Neural progenitor cell (in vitro differentiated cells): ENCODE data around the gene GMDS. TPM values are rescaled to one million over a fixed set of nuclear protein-coding genes. Genes with fewer than 3 reads are reported as not detected.
"Not testable (repeated sequence)": the region's sequence is repeated elsewhere in the genome, so short reads cannot be mapped to it uniquely, and the experiment has no call there.

ENCODE experiments used
- DNase-seq: peaks from one replicate; pipeline ENCODE4 v3.0.0-alpha.2; 2016; ENCODE audit warnings: low spot score
- H2AFZ ChIP-seq: fragments of 200-600 bp; sonication (generic); replicated peaks from 2 replicates; pipeline ENCODE4 v1.6.1; 2016; ENCODE audit warnings: antibody characterized with exemption
- H3F3A ChIP-seq: fragments of 200-600 bp; sonication (generic); 2 replicates; pipeline ENCODE4 v1.6.1; 2016; ENCODE audit warnings: antibody characterized with exemption, low read depth
- H3K27ac ChIP-seq: fragments of 200-600 bp; sonication (generic); 2 replicates; pipeline ENCODE4 v1.5.1; 2016; ENCODE audit warnings: mild to moderate bottlenecking
- H3K27me3 ChIP-seq: fragments of 200-600 bp; sonication (generic); 2 replicates; pipeline ENCODE4 v1.6.1; 2016; ENCODE audit warnings: mild to moderate bottlenecking, moderate library complexity
- H3K36me3 ChIP-seq: fragments of 200-600 bp; sonication (generic); 2 replicates; pipeline ENCODE4 v1.5.1; 2016
- H3K4me1 ChIP-seq: fragments of 200-600 bp; sonication (generic); 2 replicates; pipeline ENCODE4 v1.6.1; 2016; ENCODE audit warnings: mixed run types
- H3K4me2 ChIP-seq: fragments of 200-600 bp; sonication (generic); 2 replicates; pipeline ENCODE4 v1.6.1; 2016
- H3K4me3 ChIP-seq: fragments of 200-600 bp; sonication (generic); 2 replicates; pipeline ENCODE4 v1.5.1; 2016
- H3K79me2 ChIP-seq: fragments of 200-600 bp; sonication (generic); 2 replicates; pipeline ENCODE4 v1.6.1; 2016; ENCODE audit warnings: low read depth
- H3K9ac ChIP-seq: fragments of 200-600 bp; sonication (generic); 2 replicates; pipeline ENCODE4 v1.6.1; 2016
- H3K9me3 ChIP-seq: fragments of 200-600 bp; sonication (generic); 2 replicates; pipeline ENCODE4 v1.5.1; 2016; ENCODE audit warnings: low read depth
- H4K20me1 ChIP-seq: fragments of 200-600 bp; sonication (generic); 2 replicates; pipeline ENCODE4 v1.6.1; 2016; ENCODE audit warnings: low read depth
- H3K27ac Mint-ChIP-seq: 3 replicates; pipeline ENCODE4 v1.8.0; 2021; ENCODE audit warnings: mixed read lengths
- H3K27me3 Mint-ChIP-seq: 2 replicates; pipeline ENCODE4 v1.8.0; 2022; ENCODE audit warnings: low read depth, mild to moderate bottlenecking, inconsistent platforms, moderate library complexity, mixed read lengths; ENCODE audit not compliant: insufficient read depth
- H3K36me3 Mint-ChIP-seq: 3 replicates; pipeline ENCODE4 v1.8.0; 2021; ENCODE audit warnings: mixed read lengths
- H3K4me1 Mint-ChIP-seq: 3 replicates; pipeline ENCODE4 v1.8.0; 2021; ENCODE audit warnings: mixed read lengths
- H3K4me3 Mint-ChIP-seq: 3 replicates; pipeline ENCODE4 v1.8.0; 2021; ENCODE audit warnings: mild to moderate bottlenecking, moderate library complexity, mixed read lengths
- H3K9me3 Mint-ChIP-seq: 3 replicates; pipeline ENCODE4 v1.8.0; 2020; ENCODE audit warnings: mixed read lengths
- EZH2 ChIP-seq: fragments of 200-600 bp; sonication (generic); IDR thresholded peaks from 2 replicates; pipeline ENCODE4 v1.6.1; 2017; ENCODE audit warnings: antibody characterized with exemption, mild to moderate bottlenecking, moderate library complexity
- EZH2phosphoT487 ChIP-seq: fragments of 200-600 bp; sonication (generic); IDR thresholded peaks from 2 replicates; pipeline ENCODE4 v1.6.1; 2017; ENCODE audit warnings: antibody characterized with exemption
- total RNA-seq: library from RNA; depleted of rRNA; stranded (reverse); fragments of >200 nt; gene quantifications from 2 replicates; pipeline ENCODE4 v1.2.3, GENCODE V29; 2015; ENCODE audit warnings: low replicate concordance
- TF ChIP-seq, protein P1 (sequence below): fragments of 200-600 bp; sonication (generic); IDR thresholded peaks from 2 replicates; pipeline ENCODE4 v1.5.1; 2017; ENCODE audit warnings: antibody characterized with exemption, mild to moderate bottlenecking

GMDS gene
- total RNA-seq, 1 donor from 2014 or later, result 22.6 TPM

DNA sequence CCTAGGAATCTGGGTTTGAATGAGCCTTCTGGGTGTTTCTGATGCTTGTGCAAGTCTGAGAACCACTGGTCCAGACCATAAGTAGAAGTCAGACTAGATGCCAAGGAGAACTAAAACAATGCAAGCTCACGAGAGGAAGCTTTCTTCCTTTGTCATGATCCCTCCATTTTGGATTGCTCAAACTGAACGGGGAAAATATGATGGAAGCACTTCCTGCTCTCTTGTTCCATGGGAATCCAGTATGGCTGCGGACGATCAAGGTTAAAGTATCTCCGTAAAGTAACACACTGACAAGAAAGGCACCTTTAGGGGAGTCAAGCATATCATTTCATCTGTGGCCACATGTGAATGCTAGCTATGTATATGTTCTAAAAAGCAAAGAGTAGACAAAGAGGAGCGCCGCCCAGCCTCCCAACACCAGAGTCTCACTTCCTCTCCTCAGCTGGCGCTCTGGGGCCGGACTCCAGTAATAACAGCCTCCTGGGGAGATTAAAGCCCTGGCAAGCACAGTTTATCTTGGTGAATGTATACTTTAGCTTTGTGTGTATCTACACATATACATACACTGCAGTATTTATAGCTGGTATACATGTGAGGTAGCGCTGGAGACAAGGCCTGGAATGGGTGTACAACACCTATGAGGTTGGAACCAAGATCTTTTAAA is 547.6 kb downstream of the GMDS start:
- no peaks in the 10 kb centered on the region for H3F3A ChIP-seq
- no peak overlapping the region for H3K27ac ChIP-seq
- H3K27ac Mint-ChIP-seq, result no peak overlapping the region
- H3K9ac ChIP-seq, result no peak overlapping the region
- TF ChIP-seq EZH2 (no peak), EZH2phosphoT487 (no peak)
- TF ChIP-seq, protein P1, sequence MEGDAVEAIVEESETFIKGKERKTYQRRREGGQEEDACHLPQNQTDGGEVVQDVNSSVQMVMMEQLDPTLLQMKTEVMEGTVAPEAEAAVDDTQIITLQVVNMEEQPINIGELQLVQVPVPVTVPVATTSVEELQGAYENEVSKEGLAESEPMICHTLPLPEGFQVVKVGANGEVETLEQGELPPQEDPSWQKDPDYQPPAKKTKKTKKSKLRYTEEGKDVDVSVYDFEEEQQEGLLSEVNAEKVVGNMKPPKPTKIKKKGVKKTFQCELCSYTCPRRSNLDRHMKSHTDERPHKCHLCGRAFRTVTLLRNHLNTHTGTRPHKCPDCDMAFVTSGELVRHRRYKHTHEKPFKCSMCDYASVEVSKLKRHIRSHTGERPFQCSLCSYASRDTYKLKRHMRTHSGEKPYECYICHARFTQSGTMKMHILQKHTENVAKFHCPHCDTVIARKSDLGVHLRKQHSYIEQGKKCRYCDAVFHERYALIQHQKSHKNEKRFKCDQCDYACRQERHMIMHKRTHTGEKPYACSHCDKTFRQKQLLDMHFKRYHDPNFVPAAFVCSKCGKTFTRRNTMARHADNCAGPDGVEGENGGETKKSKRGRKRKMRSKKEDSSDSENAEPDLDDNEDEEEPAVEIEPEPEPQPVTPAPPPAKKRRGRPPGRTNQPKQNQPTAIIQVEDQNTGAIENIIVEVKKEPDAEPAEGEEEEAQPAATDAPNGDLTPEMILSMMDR, result no peak
- no peaks in the 10 kb centered on the region for H3K79me2 ChIP-seq
- peaks cover 2% of the 10 kb centered on the region for H3K27me3 Mint-ChIP-seq
- H3K9me3 Mint-ChIP-seq, result peaks cover 6% of the 10 kb centered on the region
- no peaks in the 10 kb centered on the region for H3K27me3 ChIP-seq
- no peaks in the 10 kb centered on the region for H3K9me3 ChIP-seq
- DNase-seq, result no peak
- peaks cover 19% of the 10 kb centered on the region for H3K4me1 Mint-ChIP-seq
- H4K20me1 ChIP-seq, result no peaks in the 10 kb centered on the region
- peaks cover 9% of the 10 kb centered on the region for H3K4me1 ChIP-seq
- H3K36me3 Mint-ChIP-seq, result no peaks in the 10 kb centered on the region
- H3K4me3 ChIP-seq, result no peak overlapping the region
- no peak overlapping the region for H3K4me3 Mint-ChIP-seq
- no peak overlapping the region for H2AFZ ChIP-seq
- H3K4me2 ChIP-seq, result no peak overlapping the region
- no peaks in the 10 kb centered on the region for H3K36me3 ChIP-seq

DNA sequence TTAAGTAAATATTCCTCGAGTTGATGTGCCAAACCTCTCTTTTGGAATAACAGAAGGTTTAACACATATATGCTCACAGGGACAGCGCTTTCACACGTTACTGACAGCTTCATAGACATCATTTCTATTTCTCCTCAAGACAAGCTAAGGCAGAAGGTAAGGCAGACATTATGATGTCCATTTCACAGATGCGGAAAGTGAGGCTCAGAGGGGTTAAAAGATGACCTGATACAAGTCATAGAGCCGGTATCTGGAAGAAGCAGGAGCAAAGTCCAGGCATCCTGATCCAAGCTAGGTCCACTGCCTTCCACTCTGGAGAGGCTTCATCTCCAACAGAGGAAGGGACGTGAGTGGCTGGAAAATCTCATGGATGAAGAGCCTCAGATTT is 548.9 kb downstream of the GMDS start:
- H3K9me3 ChIP-seq, result no peaks in the 10 kb centered on the region
- H3K36me3 ChIP-seq, result no peaks in the 10 kb centered on the region
- no peaks in the 10 kb centered on the region for H3K4me1 ChIP-seq
- no peak for DNase-seq
- no peaks in the 10 kb centered on the region for H3K36me3 Mint-ChIP-seq
- peaks cover 2% of the 10 kb centered on the region for H3K27me3 Mint-ChIP-seq
- no peak overlapping the region for H3K4me2 ChIP-seq
- no peak overlapping the region for H2AFZ ChIP-seq
- TF ChIP-seq, protein P1, result no peak
- no peak for TF ChIP-seq EZH2phosphoT487
- no peak for TF ChIP-seq EZH2
- no peak overlapping the region for H3K27ac ChIP-seq
- no peaks in the 10 kb centered on the region for H3K79me2 ChIP-seq
- no peaks in the 10 kb centered on the region for H4K20me1 ChIP-seq
- H3F3A ChIP-seq, result no peaks in the 10 kb centered on the region
- no peak overlapping the region for H3K27ac Mint-ChIP-seq
- H3K4me1 Mint-ChIP-seq, result peaks cover 7% of the 10 kb centered on the region
- H3K4me3 ChIP-seq, result no peak overlapping the region
- H3K9ac ChIP-seq, result no peak overlapping the region
- H3K9me3 Mint-ChIP-seq, result peaks cover 14% of the 10 kb centered on the region
- no peak overlapping the region for H3K4me3 Mint-ChIP-seq
- H3K27me3 ChIP-seq, result no peaks in the 10 kb centered on the region

DNA sequence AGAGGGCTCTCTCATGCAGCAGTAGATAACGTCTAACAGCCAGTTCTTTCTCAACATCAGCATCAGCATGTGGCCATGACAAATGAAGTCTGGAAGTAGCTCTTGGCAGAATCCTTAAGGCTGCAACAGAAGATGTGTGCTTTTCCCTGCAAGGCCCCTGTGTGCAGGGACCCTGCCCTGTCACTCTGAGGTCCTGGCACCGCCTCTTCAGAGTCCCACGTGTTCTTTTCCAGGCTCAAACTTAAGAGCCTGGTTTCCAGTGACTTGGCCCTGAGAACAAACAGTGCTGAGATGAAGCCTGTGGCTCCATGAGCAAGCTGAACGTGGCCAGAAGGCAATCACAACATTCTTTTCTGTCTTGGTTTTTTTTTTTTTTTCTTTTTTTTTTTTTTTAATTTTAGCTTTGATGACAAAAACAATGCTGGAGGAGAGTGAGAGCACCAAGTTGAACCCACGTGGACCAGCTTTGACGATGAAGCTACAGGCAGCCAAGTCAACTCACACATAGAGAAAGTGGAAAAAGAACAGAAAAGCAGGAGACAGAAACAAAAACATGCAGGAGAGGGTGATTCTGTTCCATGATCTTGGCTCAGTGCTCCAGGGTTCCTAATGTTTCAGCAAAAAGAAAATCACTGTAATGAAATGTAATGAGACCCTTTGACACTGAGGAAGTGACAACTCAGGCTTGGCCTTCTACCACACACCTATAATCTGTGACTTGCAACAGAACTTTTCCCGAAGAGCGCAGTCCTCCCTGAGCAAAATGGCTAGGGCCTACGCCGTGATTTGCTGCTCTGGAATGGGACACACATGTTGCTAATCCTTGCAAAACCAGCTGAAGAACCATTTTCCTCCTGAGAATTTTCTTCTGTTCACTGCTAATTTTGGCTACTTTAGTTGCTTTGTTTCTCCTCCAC is 549.6 kb downstream of the GMDS start:
- no peaks in the 10 kb centered on the region for H3K36me3 ChIP-seq
- H3K79me2 ChIP-seq, result no peaks in the 10 kb centered on the region
- H4K20me1 ChIP-seq, result no peaks in the 10 kb centered on the region
- no peak overlapping the region for H3K9ac ChIP-seq
- Mint-ChIP-seq H3K27me3 (peaks cover 4% of the 10 kb centered on the region), H3K27ac (no peak overlapping the region), H3K4me1 (peaks cover 5% of the 10 kb centered on the region), H3K9me3 (peaks cover 17% of the 10 kb centered on the region), H3K4me3 (no peak overlapping the region), H3K36me3 (no peaks in the 10 kb centered on the region)
- no peaks in the 10 kb centered on the region for H3K4me1 ChIP-seq
- no peak overlapping the region for H3K4me2 ChIP-seq
- no peak overlapping the region for H2AFZ ChIP-seq
- no peaks in the 10 kb centered on the region for H3F3A ChIP-seq
- H3K9me3 ChIP-seq, result no peaks in the 10 kb centered on the region
- DNase-seq, result no peak
- H3K27ac ChIP-seq, result no peak overlapping the region
- H3K27me3 ChIP-seq, result no peaks in the 10 kb centered on the region
- no peak for TF ChIP-seq EZH2
- no peak for TF ChIP-seq EZH2phosphoT487
- TF ChIP-seq, protein P1, result no peak
- H3K4me3 ChIP-seq, result no peak overlapping the region

DNA sequence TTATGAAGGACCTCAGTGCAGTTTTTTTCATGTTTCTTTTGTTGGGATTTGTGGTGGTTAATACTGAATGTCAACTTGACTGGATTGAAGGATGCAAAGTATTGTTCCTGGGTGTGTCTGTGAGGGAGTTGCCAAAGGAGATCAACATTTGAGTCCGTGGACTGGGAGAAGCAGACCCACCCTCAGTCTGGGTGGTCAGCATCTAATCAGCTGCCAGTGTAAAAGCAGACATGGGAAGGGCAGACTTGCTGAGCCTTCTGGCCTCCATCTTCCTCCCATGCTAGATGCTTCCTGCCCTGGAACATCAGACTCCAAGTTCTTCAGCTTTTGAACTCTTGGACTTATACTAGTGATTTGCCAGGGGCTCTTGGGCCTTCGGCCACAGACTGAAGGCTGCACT is 553.6 kb downstream of the GMDS start:
- not testable (repeated sequence) for H3F3A ChIP-seq, H3K4me1 ChIP-seq, H3K27ac Mint-ChIP-seq, H2AFZ ChIP-seq, H3K4me3 ChIP-seq, H3K36me3 Mint-ChIP-seq, H3K4me2 ChIP-seq, H3K27me3 Mint-ChIP-seq, H3K9ac ChIP-seq, H4K20me1 ChIP-seq, H3K27me3 ChIP-seq, H3K27ac ChIP-seq, H3K79me2 ChIP-seq, H3K9me3 ChIP-seq, H3K36me3 ChIP-seq, H3K4me3 Mint-ChIP-seq, H3K4me1 Mint-ChIP-seq, DNase-seq
- H3K9me3 Mint-ChIP-seq, result peaks cover 15% of the 10 kb centered on the region

DNA sequence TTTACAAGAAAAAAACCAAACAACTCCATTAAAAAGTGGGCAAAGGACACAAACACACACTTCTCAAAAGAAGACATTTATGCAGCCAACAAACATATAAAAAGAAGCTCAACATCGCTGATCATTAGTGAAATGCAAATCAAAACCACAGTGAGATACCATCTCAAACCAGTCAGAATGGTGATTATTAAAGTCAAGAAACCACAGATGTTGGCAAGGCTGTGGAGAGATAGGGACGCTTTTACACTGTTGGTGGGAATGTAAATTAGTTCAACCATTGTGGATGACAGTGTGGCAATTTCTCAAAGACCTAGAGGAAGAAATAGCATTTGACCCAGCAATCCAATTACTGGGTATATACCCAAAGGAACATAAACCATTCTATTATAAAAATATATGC is 554.7 kb downstream of the GMDS start:
- H3K27ac ChIP-seq, H3K36me3 Mint-ChIP-seq, DNase-seq, H4K20me1 ChIP-seq, H3K36me3 ChIP-seq, H3K4me2 ChIP-seq, H3K4me3 ChIP-seq, H3F3A ChIP-seq, H3K27me3 ChIP-seq, H3K9ac ChIP-seq, H3K9me3 ChIP-seq, H3K4me3 Mint-ChIP-seq, H3K79me2 ChIP-seq, H3K27ac Mint-ChIP-seq, H3K27me3 Mint-ChIP-seq, H3K4me1 ChIP-seq, H2AFZ ChIP-seq: not testable (repeated sequence)
- H3K4me1 Mint-ChIP-seq, result peaks cover 13% of the 10 kb centered on the region
- peaks cover 15% of the 10 kb centered on the region for H3K9me3 Mint-ChIP-seq
